Measurements from ENCODE around the gene KCNQ5.
A peak's percentile ranks its signal among the peaks of the same experiment; 100 is the strongest.

Gene KCNQ5

DNA sequence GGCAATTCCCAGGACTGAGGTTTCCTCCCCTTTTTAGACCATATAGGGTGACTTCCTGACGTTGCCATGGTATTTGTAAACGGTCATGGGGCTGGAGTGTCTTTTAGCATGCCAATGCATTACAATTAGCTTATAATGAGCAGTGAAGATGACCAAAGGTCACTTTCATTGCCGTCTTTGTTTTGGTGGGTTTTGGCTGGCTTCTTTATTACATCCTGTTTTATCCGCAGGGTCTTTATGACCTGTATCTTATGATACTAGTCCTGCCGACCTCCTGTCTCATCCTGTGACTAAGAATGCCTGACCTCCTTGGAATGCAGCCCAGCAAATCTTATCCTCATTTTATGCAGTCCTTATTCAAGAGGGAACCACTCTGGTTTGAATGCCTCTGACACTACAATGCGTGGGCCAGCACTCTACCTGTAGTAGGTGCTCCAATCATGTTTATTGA lies 190.1 kb downstream of the KCNQ5 start:
- no peaks in the 10 kb centered on the region for H3K27me3 ChIP-seq
- TF ChIP-seq Cebpa-rat (IDR thresholded peaks at IDR 0.05) = no peak
- H3K9me3 ChIP-seq (replicated peaks in 1 of 11) = peaks cover 0 to 11% (median 0%) of the 10 kb centered on the region in 11 experiments; a peak in 3 of 22 replicates
- H3K9ac ChIP-seq = no peak overlapping the region
- H3K4me1 ChIP-seq = peaks cover 0 to 5% (median 0%) of the 10 kb centered on the region in 10 experiments; a peak in 2 of 20 replicates
- no peak overlapping the region for H3K27ac ChIP-seq
- peaks cover 0 to 13% (median 5%) of the 10 kb centered on the region in 11 experiments; a peak in 7 of 22 replicates for H3K36me3 ChIP-seq
- peaks cover 0 to 15% (median 0%) of the 10 kb centered on the region in 11 experiments; a peak in 6 of 22 replicates for H4K20me1 ChIP-seq
- H3K4me3 ChIP-seq = no peak overlapping the region
- H3K4me2 ChIP-seq = no peak overlapping the region

DNA sequence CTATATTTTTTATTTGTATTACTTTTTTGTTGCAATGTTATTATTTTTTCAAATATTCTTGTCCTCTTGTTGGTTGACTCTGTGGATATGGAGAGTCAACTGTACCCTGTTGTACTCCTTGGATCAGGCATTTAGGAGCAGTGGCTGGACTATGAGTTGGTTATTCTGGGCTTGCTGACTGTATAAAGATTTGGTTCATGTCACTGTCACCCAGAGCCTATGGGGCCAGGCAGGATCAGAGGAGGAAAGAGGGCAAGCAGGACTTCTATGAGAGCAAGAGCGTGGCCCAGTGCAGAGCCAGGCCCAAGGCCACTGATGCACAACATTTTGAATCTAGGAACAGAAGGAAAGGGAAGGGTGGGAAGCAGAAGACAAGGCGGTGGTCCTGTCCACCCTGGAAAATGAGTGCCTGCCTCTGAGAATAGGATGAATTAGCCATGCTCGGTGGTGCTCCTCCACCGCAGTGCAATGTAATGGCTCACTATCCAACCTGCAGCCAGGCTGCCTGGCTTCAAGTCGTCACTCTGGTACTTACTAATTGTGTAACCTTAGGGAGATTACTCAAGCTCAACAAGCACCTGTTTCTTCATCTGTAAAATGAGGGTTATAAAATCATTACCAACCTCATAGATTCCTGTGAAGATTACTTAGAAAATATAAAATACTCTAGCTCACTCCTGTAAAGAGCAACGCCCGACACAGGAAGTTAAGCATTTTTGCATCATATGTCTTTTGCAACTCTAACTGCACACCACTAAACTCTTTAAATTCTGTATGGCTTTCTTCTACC lies 192.1 kb downstream of the KCNQ5 start:
- Histone ChIP-seq H3K4me2 (no peak overlapping the region; a peak in 1 of 22 replicates), H3K4me3 (no peak overlapping the region), H3K27me3 (no peaks in the 10 kb centered on the region), H3K36me3 (peaks cover 0 to 5% (median 0%) of the 10 kb centered on the region in 11 experiments; a peak in 1 of 22 replicates), H3K4me1 (peaks cover 0 to 5% (median 0%) of the 10 kb centered on the region in 10 experiments; a peak in 2 of 20 replicates), H3K9me3 (replicated peaks in 1 of 11) (no peaks in the 10 kb centered on the region; a peak in 1 of 22 replicates), H3K9ac (no peak overlapping the region), H3K27ac (no peak overlapping the region), H4K20me1 (peaks cover 0 to 15% (median 0%) of the 10 kb centered on the region in 11 experiments; a peak in 6 of 22 replicates)
- TF ChIP-seq Cebpa-rat (IDR thresholded peaks at IDR 0.05) = no peak

DNA sequence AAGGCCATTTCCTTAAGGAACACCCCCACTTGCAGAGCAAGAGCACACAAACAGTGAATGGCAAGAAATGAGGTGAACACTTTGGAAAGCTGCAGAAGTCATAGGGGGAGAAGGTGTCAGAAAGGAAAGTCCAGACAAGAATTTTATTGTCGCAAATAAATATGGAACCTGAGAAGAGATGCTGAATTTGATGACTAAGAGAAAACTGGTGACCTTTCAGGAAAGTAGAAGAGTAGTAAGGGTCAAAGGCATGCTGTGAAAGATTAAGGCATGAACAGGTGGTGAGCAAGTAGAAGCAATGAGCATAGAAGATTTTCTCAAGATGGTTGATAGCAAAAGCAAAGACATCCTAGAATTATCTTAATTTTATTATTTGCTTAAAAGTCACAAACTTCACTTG lies 194.2 kb downstream of the KCNQ5 start:
- Histone ChIP-seq H3K9me3 (replicated peaks in 1 of 11) (no peaks in the 10 kb centered on the region; a peak in 1 of 22 replicates), H3K27ac (no peak overlapping the region), H3K27me3 (no peaks in the 10 kb centered on the region), H4K20me1 (peaks cover 0 to 29% (median 0%) of the 10 kb centered on the region in 11 experiments; a peak in 7 of 22 replicates), H3K4me2 (no peak overlapping the region), H3K9ac (no peak overlapping the region), H3K4me3 (no peak overlapping the region), H3K36me3 (peaks cover 0 to 5% (median 0%) of the 10 kb centered on the region in 11 experiments; a peak in 1 of 22 replicates), H3K4me1 (peaks cover 6 to 16% (median 11%) of the 10 kb centered on the region in 10 experiments; a peak in 18 of 20 replicates)
- no peak for TF ChIP-seq Cebpa-rat (IDR thresholded peaks at IDR 0.05)

DNA sequence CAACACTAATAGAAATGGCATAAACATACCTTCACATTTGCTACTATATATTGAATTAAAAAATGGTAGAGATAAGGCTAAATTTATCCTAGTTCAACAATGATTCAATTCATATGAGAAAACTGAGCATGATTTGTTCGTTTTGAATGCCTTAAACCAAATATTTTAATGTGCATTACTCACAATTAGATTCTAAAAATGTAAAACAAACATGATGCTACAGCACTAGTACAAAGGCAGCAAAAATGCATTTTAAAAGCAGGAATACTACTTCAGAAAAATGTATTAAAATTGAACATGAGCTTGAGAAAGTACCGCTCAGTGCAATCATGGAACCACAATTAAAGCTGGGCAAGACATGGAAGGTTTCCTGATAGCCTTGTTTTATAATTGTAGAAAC lies 195.3 kb downstream of the KCNQ5 start:
- no peak overlapping the region for H3K9ac ChIP-seq
- no peak for TF ChIP-seq Cebpa-rat (IDR thresholded peaks at IDR 0.05)

DNA sequence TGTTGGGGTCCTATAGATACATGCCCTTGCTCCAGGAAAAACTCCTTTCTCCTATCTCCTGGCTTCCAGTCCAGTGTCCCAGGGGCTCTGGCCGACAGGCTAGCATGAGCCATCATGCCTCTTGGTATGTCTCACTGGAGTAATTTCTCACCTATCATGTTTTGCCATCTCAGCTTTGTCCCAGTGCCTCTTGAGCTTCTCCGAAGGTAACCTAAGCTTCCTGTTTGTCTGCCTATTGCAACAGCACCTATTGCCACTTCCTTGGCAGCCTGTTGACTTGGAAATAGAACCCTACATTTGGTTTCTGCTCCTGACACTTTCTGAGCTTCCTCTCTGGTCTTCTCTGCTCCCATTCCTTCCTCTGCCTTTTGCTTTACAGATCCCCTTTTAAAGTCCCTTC lies 197.7 kb downstream of the KCNQ5 start:
- peaks cover 8 to 24% (median 16%) of the 10 kb centered on the region in 10 experiments for H3K4me1 ChIP-seq
- H3K9ac ChIP-seq = no peak overlapping the region
- peaks cover 0 to 5% (median 0%) of the 10 kb centered on the region in 11 experiments; a peak in 1 of 22 replicates for H3K36me3 ChIP-seq
- H3K27me3 ChIP-seq = no peaks in the 10 kb centered on the region
- H3K27ac ChIP-seq = no peak overlapping the region
- H4K20me1 ChIP-seq = peaks cover 0 to 27% (median 3%) of the 10 kb centered on the region in 11 experiments; a peak in 6 of 22 replicates
- H3K9me3 ChIP-seq (replicated peaks in 1 of 11) = no peaks in the 10 kb centered on the region
- H3K4me2 ChIP-seq = peak overlapping the region in 10 of 11 experiments; percentile 14 to 54 (median 34); a peak in 14 of 22 replicates
- TF ChIP-seq Cebpa-rat (IDR thresholded peaks at IDR 0.05) = no peak
- no peak overlapping the region for H3K4me3 ChIP-seq

More for the DNA sequence above, 195.3 kb downstream of the KCNQ5 start:
- no peak overlapping the region for H3K4me2 ChIP-seq
- H3K27ac ChIP-seq = no peak overlapping the region
- H3K4me1 ChIP-seq = peaks cover 6 to 22% (median 13%) of the 10 kb centered on the region in 10 experiments; a peak in 18 of 20 replicates
- peaks cover 0 to 5% (median 0%) of the 10 kb centered on the region in 11 experiments; a peak in 1 of 22 replicates for H3K36me3 ChIP-seq
- H3K27me3 ChIP-seq = no peaks in the 10 kb centered on the region
- H3K9me3 ChIP-seq (replicated peaks in 1 of 11) = no peaks in the 10 kb centered on the region; a peak in 1 of 22 replicates
- peaks cover 0 to 30% (median 0%) of the 10 kb centered on the region in 11 experiments; a peak in 7 of 22 replicates for H4K20me1 ChIP-seq
- H3K4me3 ChIP-seq = no peak overlapping the region

DNA sequence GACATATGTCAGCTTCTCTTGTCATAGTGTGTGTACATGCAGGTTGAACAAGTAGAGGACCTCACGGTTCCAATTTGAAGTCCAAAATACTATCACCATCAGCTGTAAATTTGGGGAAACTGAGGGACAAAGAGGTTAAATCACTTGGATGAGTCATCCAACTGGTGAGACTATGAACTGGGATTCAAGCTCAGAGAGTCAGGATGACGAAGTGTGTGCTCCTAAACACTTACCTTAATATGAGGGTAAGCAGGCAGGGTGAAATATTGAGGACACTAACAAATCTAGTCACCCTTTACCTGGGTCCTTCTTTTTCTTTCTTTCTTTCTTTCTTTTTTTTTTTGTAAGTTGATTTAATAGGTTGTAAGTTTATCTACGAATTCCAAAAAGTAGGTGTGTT lies 198.3 kb downstream of the KCNQ5 start:
- no peak overlapping the region for H3K27ac ChIP-seq
- H3K4me3 ChIP-seq = no peak overlapping the region
- H4K20me1 ChIP-seq = peaks cover 0 to 29% (median 3%) of the 10 kb centered on the region in 11 experiments; a peak in 6 of 22 replicates
- H3K9ac ChIP-seq = no peak overlapping the region
- TF ChIP-seq Cebpa-rat (IDR thresholded peaks at IDR 0.05) = no peak
- peaks cover 14 to 30% (median 21%) of the 10 kb centered on the region in 10 experiments for H3K4me1 ChIP-seq
- H3K36me3 ChIP-seq = peaks cover 0 to 5% (median 0%) of the 10 kb centered on the region in 11 experiments; a peak in 1 of 22 replicates
- H3K9me3 ChIP-seq (replicated peaks in 1 of 11) = no peaks in the 10 kb centered on the region
- H3K27me3 ChIP-seq = no peaks in the 10 kb centered on the region
- H3K4me2 ChIP-seq = peak overlapping the region in 8 of 11 experiments; percentile 0 to 54 (median 26); a peak in 9 of 22 replicates

DNA sequence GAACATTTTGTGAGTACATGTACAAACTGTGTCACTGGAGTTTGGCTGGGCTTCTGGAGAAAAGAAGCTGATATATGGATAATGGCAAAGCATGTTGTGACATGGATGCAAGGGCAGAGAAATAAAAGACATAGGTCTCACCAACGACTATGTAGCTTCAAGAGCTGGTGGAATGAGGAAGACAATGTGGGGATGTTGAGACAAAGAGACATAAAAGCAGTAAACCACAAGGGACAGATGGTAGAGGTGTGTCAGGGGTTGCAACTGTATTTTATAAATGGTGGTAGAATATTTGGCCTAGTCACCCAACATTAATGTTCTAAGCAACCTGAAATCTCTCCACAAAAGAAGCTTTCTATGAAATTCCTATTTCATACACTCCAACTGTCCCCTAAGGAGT lies 199.0 kb downstream of the KCNQ5 start:
- Histone ChIP-seq H3K4me1 (peaks cover 21 to 33% (median 27%) of the 10 kb centered on the region in 10 experiments), H3K27me3 (no peaks in the 10 kb centered on the region), H3K9ac (no peak overlapping the region), H3K27ac (no peak overlapping the region), H3K4me3 (no peak overlapping the region), H3K9me3 (replicated peaks in 1 of 11) (no peaks in the 10 kb centered on the region), H3K36me3 (peaks cover 0 to 6% (median 0%) of the 10 kb centered on the region in 11 experiments; a peak in 3 of 22 replicates), H3K4me2 (peak overlapping the region in 2 of 11 experiments; percentile 0 to 25; a peak in 2 of 22 replicates), H4K20me1 (peaks cover 0 to 37% (median 3%) of the 10 kb centered on the region in 11 experiments; a peak in 6 of 22 replicates)
- TF ChIP-seq Cebpa-rat (IDR thresholded peaks at IDR 0.05) = no peak

DNA sequence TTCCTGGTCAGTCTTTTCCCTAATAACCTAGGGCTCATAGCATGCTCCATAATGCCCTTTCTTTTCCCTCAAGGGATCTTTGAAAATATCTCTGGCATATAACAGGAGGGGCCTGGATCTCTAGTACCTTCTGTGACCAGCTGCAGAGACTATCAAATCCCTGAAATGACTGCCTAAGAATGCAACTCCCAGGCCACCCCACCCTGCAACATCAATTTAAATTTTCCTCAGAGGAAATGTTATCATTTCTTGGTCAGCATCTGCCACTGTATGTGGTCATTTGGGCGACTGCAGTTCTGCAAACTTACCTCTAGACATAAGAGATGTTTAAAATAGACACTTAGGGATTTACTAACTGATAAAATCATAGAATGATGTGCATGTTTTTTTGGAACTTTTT lies 200.2 kb downstream of the KCNQ5 start:
- Histone ChIP-seq H3K36me3 (peaks cover 0 to 8% (median 0%) of the 10 kb centered on the region in 11 experiments; a peak in 2 of 22 replicates), H3K4me2 (no peak overlapping the region), H3K9me3 (replicated peaks in 1 of 11) (no peaks in the 10 kb centered on the region; a peak in 2 of 22 replicates), H3K9ac (no peak overlapping the region), H3K27ac (no peak overlapping the region), H3K27me3 (no peaks in the 10 kb centered on the region), H3K4me1 (peaks cover 23 to 33% (median 27%) of the 10 kb centered on the region in 10 experiments), H3K4me3 (no peak overlapping the region), H4K20me1 (peaks cover 0 to 38% (median 3%) of the 10 kb centered on the region in 11 experiments; a peak in 6 of 22 replicates)
- no peak for TF ChIP-seq Cebpa-rat (IDR thresholded peaks at IDR 0.05)

DNA sequence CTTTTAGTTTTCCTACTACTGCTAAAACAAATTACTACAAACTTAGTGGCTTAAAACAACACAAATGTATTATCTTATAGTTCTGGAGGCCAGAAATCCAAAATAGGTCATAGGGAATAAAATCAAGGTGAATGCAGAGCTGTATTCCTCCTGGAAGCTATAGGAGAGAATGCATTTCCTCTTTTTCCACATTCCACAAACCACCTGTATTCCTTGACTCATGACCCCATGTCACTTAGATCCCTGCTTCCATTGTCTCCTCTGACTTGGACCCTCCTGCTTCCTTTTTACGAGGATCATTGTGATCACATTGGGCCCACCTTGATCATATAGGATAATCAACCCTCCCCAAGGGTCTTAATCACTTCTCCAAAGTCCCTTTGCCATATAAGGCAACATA lies 200.8 kb downstream of the KCNQ5 start:
- Histone ChIP-seq H3K9ac (no peak overlapping the region), H3K27ac (no peak overlapping the region), H3K27me3 (no peaks in the 10 kb centered on the region), H3K36me3 (peaks cover 0 to 11% (median 0%) of the 10 kb centered on the region in 11 experiments; a peak in 2 of 22 replicates), H3K4me2 (no peak overlapping the region), H3K4me3 (no peak overlapping the region), H3K9me3 (replicated peaks in 1 of 11) (peaks cover 0 to 1% (median 0%) of the 10 kb centered on the region in 11 experiments; a peak in 3 of 22 replicates), H4K20me1 (peaks cover 0 to 38% (median 3%) of the 10 kb centered on the region in 11 experiments; a peak in 7 of 22 replicates), H3K4me1 (peaks cover 23 to 33% (median 27%) of the 10 kb centered on the region in 10 experiments)
- no peak for TF ChIP-seq Cebpa-rat (IDR thresholded peaks at IDR 0.05)
